CD4-positive, alpha-beta T cell (primary cell): ENCODE data around the gene CD53. TPM values are rescaled to one million over a fixed set of nuclear protein-coding genes. Genes with fewer than 3 reads are reported as not detected.

ENCODE experiments used
- ATAC-seq: fragments of 200-7000 bp; cut with Tn5 transposase; one replicate; pipeline ENCODE4 v1.10.0; 2022; ENCODE audit warnings: mild to moderate bottlenecking; ENCODE audit not compliant: poor library complexity
- CTCF ChIA-PET: fragments of 350-600 bp; sonication (Branson Sonifier 250); formaldehyde crosslinking; loops from one replicate; lab custom pipeline; 2021; ENCODE audit warnings: antibody characterized with exemption, inconsistent platforms; lab: Charles Lee
- POLR2A ChIA-PET: fragments of 350-600 bp; sonication (Branson Sonifier 250); formaldehyde crosslinking; loops from one replicate; lab custom pipeline; 2021; ENCODE audit warnings: antibody characterized with exemption, inconsistent platforms; lab: Charles Lee
- DNase-seq, 14 experiments: peaks; one replicate each; pipeline ENCODE4 v3.0.0-alpha.2; 2013 to 2020; ENCODE audit warnings: mixed read lengths in 2 of 14
- H3K27ac ChIP-seq, 2 donors: one replicate each; pipeline versions ENCODE4 v1.5.1 to v1.7.0; 2013; ENCODE audit warnings: low read length in 2 of 2, low read depth in 1 of 2, mild to moderate bottlenecking in 1 of 2
- H3K27me3 ChIP-seq, 2 experiments: 1 replicate in 1 of 2; 2 replicates in 1 of 2; pipeline versions ENCODE4 v1.6.1 to v1.7.0; 2013; ENCODE audit warnings: low read length in 2 of 2, control low read depth in 1 of 2, mild to moderate bottlenecking in 1 of 2, moderate library complexity in 1 of 2; ENCODE audit not compliant: insufficient read depth in 2 of 2, control insufficient read depth in 1 of 2
- H3K36me3 ChIP-seq: one replicate; pipeline ENCODE4 v1.6.1; 2013; ENCODE audit warnings: low read length, control low read depth; ENCODE audit not compliant: insufficient read depth
- H3K4me1 ChIP-seq: one replicate; pipeline ENCODE4 v1.6.1; 2013; ENCODE audit warnings: low read length, control low read depth; ENCODE audit not compliant: insufficient read depth
- H3K4me3 ChIP-seq: one replicate; pipeline ENCODE4 v1.5.1; 2013; ENCODE audit warnings: mild to moderate bottlenecking, low read length, moderate library complexity
- H3K9me3 ChIP-seq, 2 experiments: 1 replicate in 1 of 2; 2 replicates in 1 of 2; pipeline versions ENCODE4 v1.6.1 to v1.7.0; 2013; ENCODE audit warnings: low read length in 2 of 2, mild to moderate bottlenecking in 2 of 2, control low read depth in 1 of 2, moderate library complexity in 1 of 2; ENCODE audit not compliant: control insufficient read depth in 1 of 2, insufficient read depth in 1 of 2
- H3K27ac Mint-ChIP-seq: one replicate; pipeline ENCODE4 v1.8.0; 2020; ENCODE audit warnings: mixed read lengths
- H3K27me3 Mint-ChIP-seq: one replicate; pipeline ENCODE4 v1.8.0; 2021; ENCODE audit warnings: mixed read lengths
- H3K36me3 Mint-ChIP-seq: one replicate; pipeline ENCODE4 v1.8.0; 2021; ENCODE audit warnings: low read depth, mixed read lengths
- H3K4me1 Mint-ChIP-seq: one replicate; pipeline ENCODE4 v1.8.0; 2021; ENCODE audit warnings: low read depth, mixed read lengths
- H3K4me3 Mint-ChIP-seq: one replicate; pipeline ENCODE4 v1.8.0; 2020; ENCODE audit warnings: mild to moderate bottlenecking, mixed read lengths
- H3K9me3 Mint-ChIP-seq: one replicate; pipeline ENCODE4 v1.8.0; 2020; ENCODE audit warnings: mixed read lengths
- CTCF ChIP-seq: fragments of 200-600 bp; IDR thresholded peaks from one replicate; pipeline ENCODE4 v1.8.0; 2022; ENCODE audit warnings: antibody characterized with exemption, mild to moderate bottlenecking
- intact Hi-C, 2 experiments: fragments of 100-400 bp; cut with DNase I in 1 of 2; cut with micrococcal nuclease in 1 of 2; formaldehyde crosslinking; loops; one replicate each; pipeline versions ENCODE4 v1.15.1 to v1.9.0; 2023 to 2025; cut with DNase I, micrococcal nuclease
- total RNA-seq, 174 experiments: library from RNA in 2 of 174; stranded (reverse) in 2 of 174; gene quantifications; one replicate each; pipeline ENCODE4 v1.2.3 and lab custom pipeline; 2021 to 2026

CD53 gene
- total RNA-seq, 2 experiments from 2014 or later = 169 to 176 TPM

- H3K4me3 ChIP-seq = peak overlapping the region; percentile 66
- ChIA-PET POLR2A (interaction anchor here (1.0 to 3.2 kb wide), 2 partner anchors 87 to 90 kb away, joined by 6 to 15 read pairs; no protein-coding TSS in a partner anchor), CTCF (no interaction called here)
- no peaks in the 10 kb centered on the region for H3K9me3 ChIP-seq
- H3K36me3 ChIP-seq = peaks cover 39% of the 10 kb centered on the region
- ATAC-seq (no peak), DNase-seq (no peak)
- Mint-ChIP-seq H3K27me3 (no peaks in the 10 kb centered on the region), H3K36me3 (peaks cover 82% of the 10 kb centered on the region), H3K4me3 (peak overlapping the region; percentile 84), H3K27ac (peak overlapping the region; percentile 95), H3K9me3 (no peaks in the 10 kb centered on the region), H3K4me1 (peaks cover 74% of the 10 kb centered on the region)
- no peak for TF ChIP-seq CTCF
- no peaks in the 10 kb centered on the region for H3K27me3 ChIP-seq
- peak overlapping the region; percentile 19 to 49 for H3K27ac ChIP-seq
- intact Hi-C loops = loop anchor here (2.0 to 10.0 kb wide), 5 partner anchors 19 to 467 kb away; partner anchors contain the start of genes CHI3L2 (in 1 of the 2) and KCNA3 (in 1 of the 2)
- peaks cover 36% of the 10 kb centered on the region for H3K4me1 ChIP-seq
These were observed 4.4 kb downstream of the CD53 start for GRCh38 chr1:110877364-110877763.

GRCh38 chr1:110877776-110878175, 4.8 kb downstream of the CD53 start:
- intact Hi-C loops = loop anchor here (2.0 to 10.0 kb wide), 5 partner anchors 19 to 467 kb away; partner anchors contain the start of genes CHI3L2 (in 1 of the 2) and KCNA3 (in 1 of the 2)
- H3K27ac ChIP-seq = peak overlapping the region; percentile 19 to 49
- no peak for ATAC-seq
- no peaks in the 10 kb centered on the region for H3K9me3 ChIP-seq
- Mint-ChIP-seq H3K36me3 (peaks cover 85% of the 10 kb centered on the region), H3K27me3 (no peaks in the 10 kb centered on the region), H3K9me3 (no peaks in the 10 kb centered on the region), H3K4me3 (peak overlapping the region; percentile 84), H3K4me1 (peaks cover 74% of the 10 kb centered on the region), H3K27ac (peak overlapping the region; percentile 95)
- no peaks in the 10 kb centered on the region for H3K27me3 ChIP-seq
- H3K36me3 ChIP-seq = peaks cover 39% of the 10 kb centered on the region
- CTCF ChIA-PET = no interaction called here
- H3K4me1 ChIP-seq = peaks cover 33% of the 10 kb centered on the region
- no peak for TF ChIP-seq CTCF
- peak overlapping the region; percentile 66 for H3K4me3 ChIP-seq
- POLR2A ChIA-PET = interaction anchor here (1.0 to 3.2 kb wide), 2 partner anchors 87 to 91 kb away, joined by 6 to 15 read pairs; no protein-coding TSS in a partner anchor
- no peak for DNase-seq

GRCh38 chr1:110878591-110878990, 5.6 kb downstream of the CD53 start:
- H3K4me3 ChIP-seq = peak overlapping the region; percentile 66
- peaks cover 33% of the 10 kb centered on the region for H3K4me1 ChIP-seq
- ATAC-seq = no peak
- Mint-ChIP-seq H3K4me3 (peak overlapping the region; percentile 84), H3K9me3 (no peaks in the 10 kb centered on the region), H3K27ac (peak overlapping the region; percentile 95), H3K36me3 (peaks cover 84% of the 10 kb centered on the region), H3K27me3 (no peaks in the 10 kb centered on the region), H3K4me1 (peaks cover 78% of the 10 kb centered on the region)
- no peaks in the 10 kb centered on the region for H3K27me3 ChIP-seq
- no peak for TF ChIP-seq CTCF
- no peaks in the 10 kb centered on the region for H3K9me3 ChIP-seq
- DNase-seq = no peak
- intact Hi-C loops = loop anchor here in 1 of 2 experiments (10.0 kb wide), 4 partner anchors 204 to 466 kb away; partner anchors contain the start of genes CHI3L2 and KCNA3
- peaks cover 39% of the 10 kb centered on the region for H3K36me3 ChIP-seq
- ChIA-PET POLR2A (interaction anchor here (2.2 to 3.2 kb wide), 2 partner anchors 13 to 91 kb away, joined by 5 to 15 read pairs; no protein-coding TSS in a partner anchor), CTCF (interaction anchor here (1.2 to 1.6 kb wide), 2 partner anchors 12 to 259 kb away, joined by 3 read pairs; no protein-coding TSS in a partner anchor)
- no peak overlapping the region for H3K27ac ChIP-seq
